GM12892 (cell line): ENCODE data around the gene ETV2.

Source experiments
- POLR2A ChIP-seq: IDR thresholded peaks from 2 replicates; pipeline ENCODE4 v1.6.1; 2011; ENCODE audit warnings: low read depth, low read length, control low read depth
- POLR2AphosphoS5 ChIP-seq: IDR thresholded peaks from 2 replicates; pipeline ENCODE4 v1.6.1; 2011; ENCODE audit warnings: low read depth, low read length, control low read depth

- TF ChIP-seq POLR2A (no peak), POLR2AphosphoS5 (no peak)
Observed at GRCh38 chr19:35637165-35637564, 4.4 kb upstream of the ETV2 start.
